GM21619 (cell line): ENCODE data around the gene PLB1.
"Not testable (repeated sequence)": the region's sequence is repeated elsewhere in the genome, so short reads cannot be mapped to it uniquely, and the experiment has no call there.

ENCODE experiments used
- ATAC-seq: cut with Tn5 transposase; IDR thresholded peaks from one replicate; pipeline ENCODE4 v1.9.1; 2021; ENCODE audit not compliant: unreplicated experiment

The PLB1 gene

DNA sequence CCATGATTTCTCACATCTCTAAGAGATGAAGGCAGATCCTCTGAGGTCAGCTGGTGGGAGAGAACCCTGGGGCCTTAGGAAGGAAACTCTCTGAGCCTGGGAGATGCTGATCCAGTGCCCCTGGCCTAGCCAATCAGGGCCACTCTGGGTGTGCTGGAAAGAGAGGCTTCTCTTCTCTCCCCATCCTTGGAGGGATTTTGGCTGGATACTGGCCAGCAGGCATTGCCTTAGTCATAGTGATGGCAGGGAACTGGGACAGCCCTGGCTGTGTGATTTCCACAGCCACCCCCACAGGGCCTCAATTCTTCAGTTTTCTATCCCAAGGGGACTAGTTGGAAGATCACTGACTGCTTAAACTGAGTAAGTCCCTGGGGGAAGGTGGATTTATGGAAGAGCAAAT, 26.6 kb upstream of the PLB1 start:
- ATAC-seq = no peak

- ATAC-seq = no peak
Measured at GRCh38 chr2:28469947-28470535, 25.8 kb upstream of the PLB1 start.

DNA sequence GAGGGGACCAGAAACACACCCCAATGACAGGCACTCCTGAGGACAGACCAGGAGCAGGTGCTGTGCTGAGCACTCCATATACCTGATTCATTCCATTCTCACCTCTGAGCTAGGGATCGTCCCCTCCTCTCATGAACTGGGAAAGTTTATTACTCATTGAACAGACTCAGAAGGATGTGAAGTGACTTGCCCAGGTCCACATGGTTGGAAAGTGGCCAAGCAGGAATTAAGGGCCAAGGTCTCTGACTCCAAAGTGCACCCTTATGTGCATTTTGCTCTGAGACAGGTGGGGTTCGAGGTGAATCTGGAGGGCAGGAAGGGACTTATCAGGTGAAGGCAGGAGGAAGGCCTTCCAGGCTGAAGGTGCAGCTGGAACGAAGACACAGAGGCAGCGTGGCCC, 25.1 kb upstream of the PLB1 start:
- ATAC-seq = no peak

DNA sequence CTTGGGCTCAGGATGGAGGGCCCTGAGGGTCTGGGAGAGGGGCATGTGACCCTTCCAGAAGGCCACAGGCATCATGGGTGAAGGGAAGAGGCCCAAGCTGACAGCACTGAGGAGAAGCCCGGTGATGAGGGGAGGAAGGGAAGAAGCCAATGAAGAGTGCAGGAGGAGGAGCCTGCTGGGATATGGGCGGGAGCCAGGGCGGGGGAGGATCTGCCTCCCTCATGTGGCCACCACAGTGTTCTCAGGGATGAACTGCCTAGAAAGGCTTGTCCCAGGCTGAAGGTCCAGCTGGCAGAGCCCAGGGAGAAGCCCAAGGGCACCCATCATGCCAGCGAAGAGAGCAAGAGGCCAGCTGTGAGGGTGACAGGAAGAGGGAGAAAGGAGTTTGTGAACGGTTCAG, 24.6 kb upstream of the PLB1 start:
- no peak for ATAC-seq

DNA sequence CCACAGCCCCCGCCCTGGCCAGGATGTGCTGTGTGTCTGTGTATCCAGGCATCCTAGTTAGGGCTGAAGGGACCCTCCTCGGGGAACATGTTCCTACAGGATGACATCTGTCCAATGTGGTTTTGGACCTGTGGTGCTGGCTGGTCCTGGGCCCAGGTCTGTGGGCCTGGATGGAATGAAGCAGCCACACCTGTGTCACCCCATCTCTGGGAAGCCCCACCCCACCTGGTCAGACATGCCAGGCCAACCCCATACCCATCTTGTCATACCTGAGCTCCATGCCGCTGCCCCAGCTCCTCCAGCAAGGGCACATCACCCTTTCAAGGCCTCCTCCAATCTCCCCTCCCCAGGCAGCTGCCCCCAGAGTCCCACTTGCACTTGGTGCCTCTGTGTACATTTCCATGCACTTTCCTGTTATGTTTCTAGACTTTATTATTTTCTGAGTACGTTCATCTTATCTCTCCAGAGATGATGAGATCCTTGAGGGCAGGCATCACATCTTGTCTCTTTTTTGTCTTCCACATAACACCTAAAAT, 24.1 kb upstream of the PLB1 start:
- ATAC-seq = no peak

GRCh38 chr2:28472641-28473040, 23.2 kb upstream of the PLB1 start:
- ATAC-seq = not testable (repeated sequence)

DNA sequence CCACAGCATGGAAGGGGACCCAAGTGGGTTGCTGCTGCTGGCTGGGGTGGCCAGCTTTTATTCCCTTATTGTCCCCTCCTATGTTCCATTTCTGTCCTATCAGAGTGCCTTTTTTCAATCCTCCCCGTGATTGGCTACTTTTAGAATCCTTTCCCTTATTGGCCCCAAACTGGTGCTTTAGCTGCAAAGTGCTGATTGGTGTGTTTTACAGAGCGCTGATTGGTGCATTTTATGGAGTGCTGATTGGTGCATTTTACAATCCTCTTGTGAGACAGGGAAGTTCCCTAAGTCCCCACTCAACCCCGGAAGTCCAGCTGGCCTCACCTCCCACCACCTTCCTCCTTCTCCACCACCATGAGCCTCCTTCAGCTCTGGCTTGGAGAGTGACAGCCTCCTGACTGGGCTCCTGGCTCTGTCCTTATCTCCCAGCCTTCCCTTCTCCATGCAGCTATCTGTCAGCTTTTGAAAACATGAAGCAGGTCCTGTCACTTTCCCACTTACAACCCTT, 20.7 kb upstream of the PLB1 start:
- ATAC-seq = no peak

- ATAC-seq = no peak
Measured at GRCh38 chr2:28477087-28477486, 18.8 kb upstream of the PLB1 start.

GRCh38 chr2:28477645-28478044, 18.2 kb upstream of the PLB1 start:
- ATAC-seq = no peak

GRCh38 chr2:28480403-28481049, 15.3 kb upstream of the PLB1 start:
- no peak for ATAC-seq

DNA sequence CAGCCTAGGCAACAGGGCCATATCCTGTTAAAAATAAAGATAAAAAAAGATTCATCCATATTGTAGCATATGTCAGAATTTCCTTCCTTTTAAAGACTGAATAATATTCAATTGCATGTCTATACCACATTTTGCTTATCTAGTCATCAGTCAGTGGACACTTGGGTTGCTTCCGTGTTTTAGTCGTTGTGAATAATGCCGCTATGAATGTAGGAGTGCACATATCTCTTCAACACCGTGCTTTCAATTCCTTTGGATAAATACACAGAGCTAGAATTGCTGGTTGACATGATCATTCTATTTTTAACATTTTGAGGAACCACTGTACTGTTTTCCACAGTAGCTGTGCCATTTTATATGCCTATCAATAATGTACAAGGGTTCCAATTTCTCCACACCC, 14.0 kb upstream of the PLB1 start:
- no peak for ATAC-seq

- ATAC-seq = no peak
Measured at GRCh38 chr2:28484835-28485234, 11.0 kb upstream of the PLB1 start.

DNA sequence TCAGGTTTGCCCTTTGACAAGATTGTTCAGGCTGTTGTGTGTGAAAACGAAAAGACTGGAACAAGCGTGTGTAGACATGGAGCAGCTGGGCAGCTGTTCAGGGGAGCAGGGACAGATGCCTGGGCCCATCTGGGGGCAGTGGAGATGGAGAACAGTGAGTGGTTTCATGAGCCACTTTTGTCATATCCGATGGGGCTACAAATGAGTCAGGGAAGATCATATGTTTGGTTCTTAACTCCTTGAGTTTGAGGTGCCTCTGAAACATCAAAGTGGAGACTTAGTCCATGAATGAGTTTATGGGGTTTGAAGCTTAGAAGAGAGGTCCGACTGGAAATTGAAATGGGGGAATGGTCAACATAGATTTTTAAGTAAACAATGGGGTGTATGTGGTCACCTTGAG, 9.3 kb upstream of the PLB1 start:
- no peak for ATAC-seq

GRCh38 chr2:28487258-28487657, 8.6 kb upstream of the PLB1 start:
- ATAC-seq = no peak

- no peak for ATAC-seq
Measured at GRCh38 chr2:28488083-28488830, 7.6 kb upstream of the PLB1 start.

GRCh38 chr2:28488858-28489575, 6.8 kb upstream of the PLB1 start:
- ATAC-seq = no peak

DNA sequence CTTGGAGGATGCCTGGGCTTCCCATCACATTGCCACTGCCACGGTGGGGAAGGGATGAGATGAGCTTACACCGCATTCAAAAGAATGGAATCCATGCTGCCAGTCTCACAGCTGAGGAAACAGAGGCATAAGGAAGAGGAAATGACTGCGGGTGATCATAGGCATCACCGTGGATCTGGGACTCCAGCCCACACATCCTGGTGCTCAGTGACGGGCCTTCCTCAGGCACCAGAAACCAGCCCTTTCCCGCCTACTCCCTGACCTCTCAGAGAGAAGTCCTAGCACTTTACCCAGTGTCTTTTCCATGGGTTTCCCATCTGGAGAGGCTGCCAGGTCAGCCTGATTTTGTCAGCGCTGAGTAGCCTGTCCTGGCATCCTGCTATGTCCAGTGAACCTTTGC, 5.3 kb upstream of the PLB1 start:
- ATAC-seq = no peak

DNA sequence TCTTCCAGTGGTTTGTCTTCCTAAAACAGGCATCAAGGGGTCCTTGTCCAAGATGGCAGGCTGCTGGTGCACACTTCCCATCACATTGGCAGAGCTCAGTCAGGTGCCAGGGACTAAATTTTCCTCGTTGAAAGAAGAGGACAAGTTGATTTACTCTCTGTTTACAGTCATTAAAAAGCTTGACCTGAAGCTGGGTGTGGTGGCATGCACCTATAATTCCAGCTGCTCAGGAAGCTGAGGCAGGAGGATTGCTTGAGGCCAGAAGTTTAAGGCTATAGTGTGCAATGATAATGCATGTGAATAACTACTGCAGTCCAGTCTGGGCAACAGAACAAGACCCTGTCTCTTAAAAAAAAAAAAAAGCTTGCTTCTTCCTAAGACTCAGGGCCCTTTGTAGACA, 3.6 kb upstream of the PLB1 start:
- no peak for ATAC-seq

- no peak for ATAC-seq
Measured at GRCh38 chr2:28493636-28494035, 2.2 kb upstream of the PLB1 start.

- no peak for ATAC-seq
Measured at GRCh38 chr2:28496781-28497180, 921 bp downstream of the PLB1 start.

- no peak for ATAC-seq
Measured at GRCh38 chr2:28497206-28497605, 1.3 kb downstream of the PLB1 start.
